Body of pancreas (tissue), 4 donors: ENCODE data around the gene LTBP1.

Source experiments
- CTCF ChIP-seq, 7 experiments: fragments of 450-650 bp in 4 of 7; fragments of 200-600 bp in 3 of 7; sonication (generic) in 3 of 7; IDR thresholded peaks; one replicate each; pipeline ENCODE4 v1.5.1; 2016 to 2019; ENCODE audit warnings: antibody characterized with exemption in 7 of 7
- POLR2A ChIP-seq, 3 donors: fragments of 450-650 bp; IDR thresholded peaks; one replicate each; pipeline ENCODE4 v1.6.1; 2016; ENCODE audit warnings: antibody characterized with exemption in 3 of 3, mild to moderate bottlenecking in 2 of 3

GRCh38 chr2:33116799-33117198, 170.0 kb downstream of the LTBP1 start:
- no peak for TF ChIP-seq CTCF (IDR thresholded peaks at IDR 0.05)
- TF ChIP-seq POLR2A (IDR thresholded peaks at IDR 0.05): no peak
